ENCODE data around the gene SOX10. TPM values are rescaled to one million over a fixed set of nuclear protein-coding genes. Genes with fewer than 3 reads are reported as not detected.
"Not testable (repeated sequence)": the region's sequence is repeated elsewhere in the genome, so short reads cannot be mapped to it uniquely, and the experiment has no call there.

The SOX10 gene
- total RNA-seq, 1 donor from 2014 or later: 4.2 TPM

DNA sequence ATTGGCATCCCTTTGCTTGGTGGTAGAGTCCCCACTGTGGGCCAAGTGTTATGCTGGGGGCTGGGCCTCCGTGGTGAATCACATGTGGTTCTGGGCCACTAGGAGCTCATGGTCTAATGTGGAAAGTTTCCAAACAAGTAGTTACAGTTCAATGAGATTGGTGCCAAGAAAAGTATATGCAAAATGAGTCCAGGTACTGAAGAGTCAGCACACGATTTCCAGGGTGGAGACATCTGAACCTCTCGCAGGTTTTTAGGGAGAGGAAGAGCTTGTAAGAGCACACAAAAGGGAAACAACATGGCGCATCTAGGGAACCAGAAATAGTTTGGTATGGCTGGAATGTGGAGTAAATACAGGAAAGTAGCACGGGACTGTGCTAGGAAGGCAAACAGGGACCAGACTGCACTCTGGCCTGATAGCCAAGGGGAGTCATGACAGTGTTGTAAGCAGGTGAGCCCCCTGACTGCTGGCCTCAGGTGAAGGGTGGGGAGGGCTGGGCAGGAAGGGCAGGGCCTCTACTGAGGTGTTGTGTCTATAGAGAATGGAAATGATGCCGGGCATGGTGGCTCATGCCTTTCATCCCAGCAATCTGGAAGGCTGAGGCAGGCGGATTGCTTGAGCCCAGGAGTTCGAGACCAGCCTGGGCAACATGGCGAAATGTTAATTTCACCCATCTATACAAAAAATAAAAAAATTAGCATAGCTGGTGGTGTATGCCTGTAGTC, 18.3 kb downstream of the SOX10 start:
- no peak overlapping the region for H3K9ac ChIP-seq (ENCODE audit: low read depth in 1 of 3, low read length in 3 of 3)
- peaks cover 37 to 41% (median 39%) of the 10 kb centered on the region in 3 donors for H3K36me3 ChIP-seq (ENCODE audit: control insufficient read depth in 3 of 3, insufficient read depth in 3 of 3, low read length in 3 of 3)
- no peak overlapping the region for H3K4me3 ChIP-seq (ENCODE audit: low read length in 3 of 3)
- H3K9me3 ChIP-seq (ENCODE audit: control insufficient read depth in 3 of 3, low read length in 3 of 3): no peaks in the 10 kb centered on the region
- H3K27ac ChIP-seq (ENCODE audit: low read depth, low read length): no peak overlapping the region
- no peaks in the 10 kb centered on the region for H3K27me3 ChIP-seq (ENCODE audit: control insufficient read depth in 3 of 3, insufficient read depth in 3 of 3, low read length in 3 of 3)
- H3K4me1 ChIP-seq (ENCODE audit: control insufficient read depth in 3 of 3, insufficient read depth in 3 of 3, low read length in 3 of 3): peaks cover 0 to 6% (median 5%) of the 10 kb centered on the region in 3 donors

DNA sequence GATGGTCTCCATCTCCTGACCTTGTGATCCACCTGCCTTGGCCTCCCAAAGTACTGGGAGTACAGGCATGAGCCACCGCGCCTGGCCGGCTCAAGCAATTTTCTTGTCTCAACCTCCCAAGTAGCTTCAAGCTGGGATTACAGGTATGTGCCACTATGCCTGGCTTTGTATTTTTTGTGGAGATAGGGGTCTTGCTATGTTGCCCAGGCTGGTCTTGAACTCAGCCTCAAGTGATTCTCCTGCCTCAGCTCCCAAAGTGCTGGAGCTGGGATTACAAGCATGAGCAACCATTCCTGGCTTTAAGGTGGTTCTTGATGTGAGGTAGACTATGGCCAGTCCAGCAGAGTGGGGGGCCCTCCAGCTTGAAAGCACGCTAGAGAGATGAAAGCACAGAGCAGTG, 23.3 kb downstream of the SOX10 start:
- Histone ChIP-seq H3K36me3 (ENCODE audit: control insufficient read depth in 3 of 3, insufficient read depth in 3 of 3, low read length in 3 of 3) (peaks cover 42 to 48% (median 46%) of the 10 kb centered on the region in 3 donors), H3K27ac (ENCODE audit: low read depth, low read length) (no peak overlapping the region), H3K9me3 (ENCODE audit: control insufficient read depth in 3 of 3, low read length in 3 of 3) (no peaks in the 10 kb centered on the region), H3K27me3 (ENCODE audit: control insufficient read depth in 3 of 3, insufficient read depth in 3 of 3, low read length in 3 of 3) (no peaks in the 10 kb centered on the region), H3K9ac (ENCODE audit: low read depth in 1 of 3, low read length in 3 of 3) (no peak overlapping the region), H3K4me1 (ENCODE audit: control insufficient read depth in 3 of 3, insufficient read depth in 3 of 3, low read length in 3 of 3) (peaks cover 10 to 17% (median 12%) of the 10 kb centered on the region in 3 donors), H3K4me3 (ENCODE audit: low read length in 3 of 3) (no peak overlapping the region)

DNA sequence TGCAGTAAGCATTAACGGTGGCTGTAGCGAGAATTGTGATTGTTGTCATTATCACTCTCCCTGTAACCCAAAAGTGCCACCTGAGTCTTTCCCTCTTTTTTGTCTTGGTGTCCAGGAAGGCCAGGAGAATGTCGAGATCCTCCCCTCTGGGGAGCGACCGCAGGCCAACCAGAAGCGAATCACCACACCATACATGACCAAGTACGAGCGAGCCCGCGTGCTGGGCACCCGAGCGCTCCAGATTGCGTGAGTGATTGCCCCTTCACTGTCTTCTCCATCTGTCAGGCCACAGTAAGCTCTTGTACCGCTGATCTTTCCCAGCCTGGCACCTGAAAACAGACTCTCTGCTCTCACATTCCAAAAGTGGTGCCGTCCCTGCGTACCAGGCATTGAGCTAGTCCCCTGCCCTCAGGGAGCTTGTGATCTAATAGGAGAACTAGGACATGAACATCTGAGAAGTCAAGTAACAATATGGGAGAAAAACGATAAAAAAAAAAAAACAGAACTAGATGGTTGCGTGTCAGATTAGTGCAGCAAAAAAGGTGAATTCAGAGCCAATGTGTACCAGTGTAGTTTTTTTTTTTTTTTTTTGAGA, 25.0 kb downstream of the SOX10 start:
- H3K9me3 ChIP-seq (ENCODE audit: control insufficient read depth in 3 of 3, low read length in 3 of 3): no peaks in the 10 kb centered on the region
- no peak overlapping the region for H3K4me3 ChIP-seq (ENCODE audit: low read length in 3 of 3)
- no peak overlapping the region for H3K9ac ChIP-seq (ENCODE audit: low read depth in 1 of 3, low read length in 3 of 3)
- H3K27ac ChIP-seq (ENCODE audit: low read depth, low read length): no peak overlapping the region
- H3K27me3 ChIP-seq (ENCODE audit: control insufficient read depth in 3 of 3, insufficient read depth in 3 of 3, low read length in 3 of 3): no peaks in the 10 kb centered on the region
- peaks cover 12 to 19% (median 16%) of the 10 kb centered on the region in 3 donors for H3K4me1 ChIP-seq (ENCODE audit: control insufficient read depth in 3 of 3, insufficient read depth in 3 of 3, low read length in 3 of 3)
- H3K36me3 ChIP-seq (ENCODE audit: control insufficient read depth in 3 of 3, insufficient read depth in 3 of 3, low read length in 3 of 3): peaks cover 42 to 48% (median 46%) of the 10 kb centered on the region in 3 donors

DNA sequence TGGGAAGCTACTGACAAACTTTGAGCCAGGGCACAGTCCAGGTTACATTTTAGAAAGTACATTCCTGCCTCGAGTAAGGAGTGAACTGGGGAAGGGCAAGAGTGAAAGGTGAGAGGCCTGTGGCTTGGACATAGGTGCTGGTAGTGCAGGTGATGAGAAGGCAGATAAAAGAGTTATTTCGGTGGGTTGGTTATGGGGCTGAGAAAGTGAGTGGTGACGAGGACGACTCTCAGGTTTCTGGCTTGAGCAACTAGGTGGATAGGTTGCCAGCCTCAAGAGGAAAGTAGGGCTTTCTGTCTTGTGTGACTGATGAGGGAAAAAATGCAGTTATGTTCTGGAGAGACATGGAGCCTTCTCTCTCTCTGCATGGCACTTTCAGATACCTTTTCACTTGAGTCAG, 27.1 kb downstream of the SOX10 start:
- Histone ChIP-seq H3K4me1 (ENCODE audit: control insufficient read depth in 3 of 3, insufficient read depth in 3 of 3, low read length in 3 of 3) (peaks cover 25 to 29% (median 29%) of the 10 kb centered on the region in 3 donors), H3K27me3 (ENCODE audit: control insufficient read depth in 3 of 3, insufficient read depth in 3 of 3, low read length in 3 of 3) (peaks cover 0 to 5% (median 0%) of the 10 kb centered on the region in 3 donors), H3K4me3 (ENCODE audit: low read length in 3 of 3) (no peak overlapping the region), H3K9me3 (ENCODE audit: control insufficient read depth in 3 of 3, low read length in 3 of 3) (no peaks in the 10 kb centered on the region), H3K27ac (ENCODE audit: low read depth, low read length) (no peak overlapping the region), H3K36me3 (ENCODE audit: control insufficient read depth in 3 of 3, insufficient read depth in 3 of 3, low read length in 3 of 3) (peaks cover 40 to 42% (median 42%) of the 10 kb centered on the region in 3 donors), H3K9ac (ENCODE audit: low read depth in 1 of 3, low read length in 3 of 3) (peak overlapping the region in 2 of 3 donors; percentile 33 to 45)

DNA sequence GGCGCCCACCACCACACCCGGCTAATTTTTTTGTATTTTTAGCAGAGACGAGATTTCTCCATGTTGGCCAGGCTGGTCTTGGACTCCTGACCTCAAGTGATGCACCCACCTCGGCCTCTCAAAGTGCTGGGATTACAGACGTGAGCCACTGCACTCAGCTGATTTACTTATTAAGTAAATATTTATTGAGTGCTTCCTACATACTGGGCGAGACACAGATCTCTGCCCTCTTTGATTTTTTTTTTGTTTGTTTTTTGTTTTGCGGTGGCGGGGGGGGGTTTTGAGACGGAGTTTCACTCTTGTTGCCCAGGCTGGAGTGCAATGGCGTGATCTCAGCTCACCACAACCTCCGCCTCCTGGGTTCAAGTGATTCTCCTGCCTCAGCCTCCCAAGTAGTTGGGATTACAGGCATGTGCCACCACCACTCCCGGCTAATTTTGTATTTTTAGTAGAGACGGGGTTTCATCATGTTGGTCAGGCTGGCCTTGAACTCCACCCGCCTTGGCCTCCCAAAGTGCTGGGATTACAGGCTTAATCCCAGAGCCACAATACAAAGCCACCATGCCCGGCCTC, 28.4 kb downstream of the SOX10 start:
- not testable (repeated sequence) for H3K4me3 ChIP-seq (ENCODE audit: low read length in 3 of 3); H3K9ac ChIP-seq (ENCODE audit: low read depth in 1 of 3, low read length in 3 of 3); H3K27ac ChIP-seq (ENCODE audit: low read depth, low read length); H3K27me3 ChIP-seq (ENCODE audit: control insufficient read depth in 3 of 3, insufficient read depth in 3 of 3, low read length in 3 of 3); H3K9me3 ChIP-seq (ENCODE audit: control insufficient read depth in 3 of 3, low read length in 3 of 3)
- Histone ChIP-seq H3K36me3 (ENCODE audit: control insufficient read depth in 3 of 3, insufficient read depth in 3 of 3, low read length in 3 of 3) (peaks cover 29 to 30% (median 30%) of the 10 kb centered on the region in 3 donors), H3K4me1 (ENCODE audit: control insufficient read depth in 3 of 3, insufficient read depth in 3 of 3, low read length in 3 of 3) (peaks cover 25 to 29% (median 29%) of the 10 kb centered on the region in 3 donors)

DNA sequence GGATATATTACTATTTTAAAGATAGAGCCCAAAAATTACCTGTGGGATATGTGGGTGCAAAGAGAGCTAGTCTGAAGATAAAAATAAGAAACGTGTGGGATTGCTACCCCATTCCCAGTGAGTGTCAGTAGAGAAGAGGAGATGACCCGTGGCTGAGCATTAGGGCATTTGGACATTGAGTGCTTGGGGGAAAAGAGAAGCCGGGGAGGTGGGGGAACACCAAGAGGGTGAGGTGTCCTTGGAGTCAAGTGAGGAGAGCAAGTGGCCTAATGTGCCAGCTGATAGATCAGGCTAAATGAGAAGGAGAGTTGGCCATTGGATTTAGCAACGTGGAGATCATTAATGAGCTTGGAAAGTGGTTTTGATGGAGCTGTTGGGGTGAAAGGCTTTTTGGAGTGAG, 29.7 kb downstream of the SOX10 start:
- Histone ChIP-seq H3K36me3 (ENCODE audit: control insufficient read depth in 3 of 3, insufficient read depth in 3 of 3, low read length in 3 of 3) (peaks cover 24 to 28% (median 25%) of the 10 kb centered on the region in 3 donors), H3K27ac (ENCODE audit: low read depth, low read length) (no peak overlapping the region), H3K9ac (ENCODE audit: low read depth in 1 of 3, low read length in 3 of 3) (peak overlapping the region in 2 of 3 donors; percentile 13 to 96), H3K9me3 (ENCODE audit: control insufficient read depth in 3 of 3, low read length in 3 of 3) (no peaks in the 10 kb centered on the region), H3K4me1 (ENCODE audit: control insufficient read depth in 3 of 3, insufficient read depth in 3 of 3, low read length in 3 of 3) (peaks cover 25 to 29% (median 29%) of the 10 kb centered on the region in 3 donors), H3K4me3 (ENCODE audit: low read length in 3 of 3) (peak overlapping the region; percentile 25 to 100 (median 98)), H3K27me3 (ENCODE audit: control insufficient read depth in 3 of 3, insufficient read depth in 3 of 3, low read length in 3 of 3) (peaks cover 0 to 5% (median 0%) of the 10 kb centered on the region in 3 donors)

DNA sequence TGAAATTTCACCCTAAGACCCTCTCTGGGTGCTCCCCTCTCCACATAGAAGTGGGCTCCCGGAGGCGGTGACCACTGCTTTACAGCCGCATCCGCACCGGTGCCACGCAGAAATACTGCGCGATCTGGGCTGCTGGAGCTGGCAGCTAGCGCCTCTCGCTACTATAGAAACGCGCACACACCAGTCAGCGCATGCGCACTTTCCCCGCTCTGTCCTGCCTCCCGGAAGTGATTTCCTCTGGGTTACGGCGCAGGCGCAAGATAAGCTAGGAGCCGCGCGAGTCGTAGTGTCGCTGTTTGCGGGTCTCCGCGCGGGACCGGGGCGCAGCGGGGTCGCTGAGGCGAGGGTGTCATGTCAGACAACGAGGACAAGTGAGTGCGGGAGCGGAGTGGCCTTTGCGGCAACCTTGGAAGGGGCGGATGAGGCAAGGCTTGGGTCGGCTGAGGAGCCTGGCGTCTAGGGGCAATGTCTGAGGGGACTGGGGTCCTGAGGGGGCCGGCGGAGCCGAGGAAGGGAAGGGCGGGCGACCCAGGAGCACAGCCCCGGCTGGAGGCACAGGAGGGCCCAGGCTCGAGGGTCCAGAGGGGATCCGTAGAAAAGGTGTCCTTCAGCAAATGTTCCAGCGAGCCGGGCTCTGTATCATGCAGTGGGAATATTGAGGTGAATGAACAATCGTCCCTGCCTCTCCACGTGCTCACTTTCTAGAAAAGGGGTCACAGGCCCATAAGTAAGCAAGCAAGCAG, 30.7 kb downstream of the SOX10 start, which contains the start of the genes C22orf23 and POLR2F:
C22orf23 (minus strand) TSS at position 165 of the 743 bp plus-strand sequence. CDS start 452 bp downstream, outside the sequence.
POLR2F (plus strand) TSS at position 263 of the 743 bp plus-strand sequence; CDS start at position 352, 89 bp downstream.
- Histone ChIP-seq H3K27ac (ENCODE audit: low read depth, low read length) (peak within 1 kb of the TSS; percentile 74), H3K27me3 (ENCODE audit: control insufficient read depth in 3 of 3, insufficient read depth in 3 of 3, low read length in 3 of 3) (peaks cover 0 to 5% (median 0%) of the 10 kb centered on the region in 3 donors), H3K9me3 (ENCODE audit: control insufficient read depth in 3 of 3, low read length in 3 of 3) (no peaks in the 10 kb centered on the region), H3K9ac (ENCODE audit: low read depth in 1 of 3, low read length in 3 of 3) (peak within 1 kb of the TSS; percentile 96 to 99 (median 97)), H3K4me1 (ENCODE audit: control insufficient read depth in 3 of 3, insufficient read depth in 3 of 3, low read length in 3 of 3) (peaks cover 25 to 29% (median 29%) of the 10 kb centered on the region in 3 donors), H3K4me3 (ENCODE audit: low read length in 3 of 3) (peak within 1 kb of the TSS; percentile 98 to 100 (median 98)), H3K36me3 (ENCODE audit: control insufficient read depth in 3 of 3, insufficient read depth in 3 of 3, low read length in 3 of 3) (peaks cover 15 to 18% (median 15%) of the 10 kb centered on the region in 3 donors)

DNA sequence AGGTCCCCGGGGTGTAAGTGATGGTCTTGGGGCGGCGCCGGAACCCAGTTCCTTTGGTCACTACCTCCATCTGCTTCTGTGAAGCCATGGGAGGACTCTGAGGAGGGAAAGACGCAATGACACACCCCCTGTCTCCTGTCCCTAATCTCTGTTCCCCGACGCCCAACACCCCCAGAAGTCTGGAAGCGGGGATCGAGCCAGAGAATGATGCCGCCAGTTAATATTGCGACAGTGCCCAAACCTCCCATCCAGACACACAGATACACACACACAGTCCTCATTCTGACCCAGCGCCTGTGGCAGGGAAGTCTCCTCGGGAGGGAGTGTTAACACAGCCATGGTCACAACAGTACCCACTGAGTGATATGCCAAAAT, 31.3 kb downstream of the SOX10 start:
- Histone ChIP-seq H3K4me1 (ENCODE audit: control insufficient read depth in 3 of 3, insufficient read depth in 3 of 3, low read length in 3 of 3) (peaks cover 25 to 29% (median 29%) of the 10 kb centered on the region in 3 donors), H3K9ac (ENCODE audit: low read depth in 1 of 3, low read length in 3 of 3) (peak overlapping the region; percentile 96 to 99 (median 97)), H3K36me3 (ENCODE audit: control insufficient read depth in 3 of 3, insufficient read depth in 3 of 3, low read length in 3 of 3) (peaks cover 12 to 15% (median 14%) of the 10 kb centered on the region in 3 donors), H3K9me3 (ENCODE audit: control insufficient read depth in 3 of 3, low read length in 3 of 3) (no peaks in the 10 kb centered on the region), H3K27ac (ENCODE audit: low read depth, low read length) (peak overlapping the region; percentile 74), H3K4me3 (ENCODE audit: low read length in 3 of 3) (peak overlapping the region; percentile 98 to 100 (median 98)), H3K27me3 (ENCODE audit: control insufficient read depth in 3 of 3, insufficient read depth in 3 of 3, low read length in 3 of 3) (peaks cover 0 to 5% (median 0%) of the 10 kb centered on the region in 3 donors)

DNA sequence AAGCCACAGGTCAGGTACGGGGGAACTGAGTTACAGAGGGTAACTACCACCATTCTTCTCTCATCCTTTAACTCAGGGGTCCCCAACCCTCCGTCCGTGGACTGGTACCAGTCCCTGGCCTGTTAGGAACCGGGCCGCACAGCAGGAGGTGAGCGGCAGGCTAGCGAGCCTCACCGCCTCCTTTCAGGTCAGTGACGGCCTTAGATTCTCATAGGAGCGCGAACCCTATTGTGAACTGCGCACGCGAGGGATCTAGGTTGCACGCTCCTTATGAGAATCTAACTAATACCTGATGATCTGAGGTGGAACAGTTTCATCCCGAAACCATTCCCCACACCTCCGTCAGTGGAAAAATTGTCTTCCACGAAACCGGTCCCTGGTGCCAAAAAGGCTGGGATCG, 31.7 kb downstream of the SOX10 start:
- H3K9me3 ChIP-seq (ENCODE audit: control insufficient read depth in 3 of 3, low read length in 3 of 3); H3K27ac ChIP-seq (ENCODE audit: low read depth, low read length); H3K27me3 ChIP-seq (ENCODE audit: control insufficient read depth in 3 of 3, insufficient read depth in 3 of 3, low read length in 3 of 3): not testable (repeated sequence)
- peaks cover 23 to 29% (median 27%) of the 10 kb centered on the region in 3 donors for H3K4me1 ChIP-seq (ENCODE audit: control insufficient read depth in 3 of 3, insufficient read depth in 3 of 3, low read length in 3 of 3)
- H3K9ac ChIP-seq (ENCODE audit: low read depth in 1 of 3, low read length in 3 of 3): peak overlapping the region; percentile 96 to 99 (median 97)
- H3K36me3 ChIP-seq (ENCODE audit: control insufficient read depth in 3 of 3, insufficient read depth in 3 of 3, low read length in 3 of 3): peaks cover 9 to 12% (median 10%) of the 10 kb centered on the region in 3 donors
- H3K4me3 ChIP-seq (ENCODE audit: low read length in 3 of 3): peak overlapping the region; percentile 98 to 100 (median 98)

All from skeletal muscle tissue (tissue), 4 donors.